Keratinocyte (primary cell): ENCODE results near the gene RHOU. TPM values are rescaled to one million over a fixed set of nuclear protein-coding genes. Genes with fewer than 3 reads are reported as not detected.

Source experiments
- DNase-seq: peaks from one replicate; pipeline ENCODE4 v3.0.0-alpha.2; 2011; ENCODE audit warnings: low read depth, missing footprints, low spot score
- FAIRE-seq: peaks from 2 replicates; lab custom pipeline; 2011; peaks lifted over from hg19 to GRCh38; lab: Jason Lieb, UNC
- H2AFZ ChIP-seq: 2 replicates; pipeline ENCODE4 v1.6.0; 2012; ENCODE audit warnings: low read length, control low read depth, inconsistent platforms; ENCODE audit not compliant: control insufficient read depth
- H3K27ac ChIP-seq: 2 replicates; pipeline ENCODE4 v1.5.1; 2011; ENCODE audit warnings: low read length; ENCODE audit not compliant: control insufficient read depth, insufficient read depth
- H3K27me3 ChIP-seq: 3 replicates; pipeline ENCODE4 v1.6.0; 2011; ENCODE audit warnings: low read length; ENCODE audit not compliant: control insufficient read depth, insufficient read depth; ENCODE audit errors: extremely low read depth
- H3K36me3 ChIP-seq, 2 experiments: 2 replicates in 1 of 2; 3 replicates in 1 of 2; pipeline ENCODE4 v1.5.1; 2011; ENCODE audit warnings: low read length in 2 of 2, mild to moderate bottlenecking in 1 of 2; ENCODE audit not compliant: control insufficient read depth in 2 of 2, insufficient read depth in 2 of 2; ENCODE audit errors: extremely low read depth in 1 of 2
- H3K4me1 ChIP-seq: 3 replicates; pipeline ENCODE4 v1.5.1; 2011; ENCODE audit warnings: low read length; ENCODE audit not compliant: control insufficient read depth, insufficient read depth; ENCODE audit errors: extremely low read depth
- H3K4me2 ChIP-seq: 3 replicates; pipeline ENCODE4 v1.6.0; 2011; ENCODE audit warnings: low read depth, low read length; ENCODE audit not compliant: control insufficient read depth, insufficient read depth; ENCODE audit errors: extremely low read depth
- H3K4me3 ChIP-seq, 3 experiments: fragments of 200-600 bp in 1 of 3; sonication (generic) in 1 of 3; 2 replicates in 2 of 3; 3 replicates in 1 of 3; pipeline ENCODE4 v1.5.1; 2011 to 2016; ENCODE audit warnings: low read length in 3 of 3, mild to moderate bottlenecking in 3 of 3, control low read depth in 2 of 3, inconsistent platforms in 1 of 3, low read depth in 1 of 3, mixed read lengths in 1 of 3, mixed run types in 1 of 3, moderate library complexity in 1 of 3; ENCODE audit not compliant: control insufficient read depth in 2 of 3, insufficient read depth in 2 of 3; ENCODE audit errors: extremely low read depth in 1 of 3
- H3K79me2 ChIP-seq: 2 replicates; pipeline ENCODE4 v1.6.0; 2012; ENCODE audit warnings: low read length; ENCODE audit not compliant: control insufficient read depth, insufficient read depth
- H3K9ac ChIP-seq: 3 replicates; pipeline ENCODE4 v1.6.0; 2011; ENCODE audit warnings: low read length; ENCODE audit not compliant: control insufficient read depth, insufficient read depth; ENCODE audit errors: extremely low read depth
- H3K9me1 ChIP-seq: 3 replicates; pipeline ENCODE4 v1.6.0; 2011; ENCODE audit warnings: low read length; ENCODE audit not compliant: control insufficient read depth, insufficient read depth; ENCODE audit errors: extremely low read depth
- H3K9me3 ChIP-seq: 2 replicates; pipeline ENCODE4 v1.5.1; 2012; ENCODE audit warnings: low read depth, low read length; ENCODE audit not compliant: control insufficient read depth
- H4K20me1 ChIP-seq: 3 replicates; pipeline ENCODE4 v1.6.0; 2011; ENCODE audit warnings: low read length; ENCODE audit not compliant: control insufficient read depth, insufficient read depth; ENCODE audit errors: extremely low read depth
- EZH2 ChIP-seq: IDR thresholded peaks from one replicate; pipeline ENCODE4 v1.6.1; 2012; ENCODE audit warnings: inconsistent platforms, mild to moderate bottlenecking, low read length, moderate library complexity
- dilution Hi-C: fragments of 300-500 bp; cut with MboI; formaldehyde crosslinking; loops from one replicate; pipeline ENCODE4 v1.7.0; 2020; ENCODE audit warnings: low sequenced_read_pairs; ENCODE audit not compliant: extremely low pct_ligation_motif_present
- polyA plus RNA-seq, 5 experiments: library from polyadenylated mRNA; depleted of rRNA in 3 of 5; stranded (reverse) in 3 of 5; stranded (forward) in 1 of 5; unstranded in 1 of 5; fragments of >200 nt; gene quantifications; 1 replicate in 1 of 5; 2 replicates in 3 of 5; 3 replicates in 1 of 5; pipeline versions ENCODE4 v1.2.1 to v1.2.3, GENCODE V29; 2011 to 2012; ENCODE audit warnings: missing spikeins in 2 of 5, low read depth in 1 of 5, low replicate concordance in 1 of 5
- TF ChIP-seq, protein P1 (sequence below), 3 experiments: IDR thresholded peaks in 1 of 3; conservative IDR thresholded peaks in 1 of 3; optimal IDR thresholded peaks in 1 of 3; 2 replicates in 2 of 3; 3 replicates in 1 of 3; pipeline versions ENCODE3 to v1.5.1; 2011; ENCODE audit warnings: low read length in 3 of 3, mild to moderate bottlenecking in 3 of 3, moderate library complexity in 2 of 3, control low read depth in 1 of 3, inconsistent platforms in 1 of 3; ENCODE audit not compliant: insufficient read depth in 2 of 3; ENCODE audit errors: extremely low read depth in 1 of 3

RHOU gene
- polyA plus RNA-seq, 1 donor (not counting 4 experiments of a cell fraction or from before 2014, with no cell fraction given), result 0.29 TPM

DNA sequence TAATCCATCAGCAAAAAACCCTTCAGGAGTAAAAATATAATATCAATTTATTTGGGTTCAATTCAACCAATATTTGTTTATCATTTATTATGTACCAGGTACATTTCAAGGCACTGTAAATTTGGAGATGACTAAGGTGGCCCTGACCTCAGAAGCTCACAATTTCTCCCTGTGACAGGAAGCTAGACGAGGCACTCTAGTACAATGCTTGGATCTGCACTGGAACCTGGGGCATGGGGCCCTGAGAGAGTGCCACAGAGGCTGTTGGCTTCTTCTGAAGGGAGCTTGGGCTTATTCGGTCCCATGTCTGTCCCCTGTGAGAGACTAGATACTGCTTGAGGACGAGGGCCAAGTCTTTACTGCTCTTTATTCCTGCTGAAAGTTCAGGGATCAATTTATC is 31.5 kb downstream of the RHOU start:
- no peaks in the 10 kb centered on the region for H4K20me1 ChIP-seq
- H3K9me3 ChIP-seq, result no peaks in the 10 kb centered on the region
- H3K79me2 ChIP-seq, result no peaks in the 10 kb centered on the region
- H3K36me3 ChIP-seq, result no peaks in the 10 kb centered on the region
- no peak overlapping the region for H2AFZ ChIP-seq
- no peak overlapping the region for H3K4me3 ChIP-seq
- no peaks in the 10 kb centered on the region for H3K4me1 ChIP-seq
- H3K27me3 ChIP-seq, result peaks cover 8% of the 10 kb centered on the region
- H3K9ac ChIP-seq, result no peak overlapping the region
- H3K4me2 ChIP-seq, result no peak overlapping the region
- H3K9me1 ChIP-seq, result no peaks in the 10 kb centered on the region
- dilution Hi-C loops, result no loop called here
- no peak overlapping the region for H3K27ac ChIP-seq
- DNase-seq, result no peak
- FAIRE-seq, result no peak
- TF ChIP-seq, protein P1, sequence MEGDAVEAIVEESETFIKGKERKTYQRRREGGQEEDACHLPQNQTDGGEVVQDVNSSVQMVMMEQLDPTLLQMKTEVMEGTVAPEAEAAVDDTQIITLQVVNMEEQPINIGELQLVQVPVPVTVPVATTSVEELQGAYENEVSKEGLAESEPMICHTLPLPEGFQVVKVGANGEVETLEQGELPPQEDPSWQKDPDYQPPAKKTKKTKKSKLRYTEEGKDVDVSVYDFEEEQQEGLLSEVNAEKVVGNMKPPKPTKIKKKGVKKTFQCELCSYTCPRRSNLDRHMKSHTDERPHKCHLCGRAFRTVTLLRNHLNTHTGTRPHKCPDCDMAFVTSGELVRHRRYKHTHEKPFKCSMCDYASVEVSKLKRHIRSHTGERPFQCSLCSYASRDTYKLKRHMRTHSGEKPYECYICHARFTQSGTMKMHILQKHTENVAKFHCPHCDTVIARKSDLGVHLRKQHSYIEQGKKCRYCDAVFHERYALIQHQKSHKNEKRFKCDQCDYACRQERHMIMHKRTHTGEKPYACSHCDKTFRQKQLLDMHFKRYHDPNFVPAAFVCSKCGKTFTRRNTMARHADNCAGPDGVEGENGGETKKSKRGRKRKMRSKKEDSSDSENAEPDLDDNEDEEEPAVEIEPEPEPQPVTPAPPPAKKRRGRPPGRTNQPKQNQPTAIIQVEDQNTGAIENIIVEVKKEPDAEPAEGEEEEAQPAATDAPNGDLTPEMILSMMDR (optimal IDR thresholded peaks at IDR 0.05 in 1 of 3, IDR thresholded peaks at IDR 0.05 in 1 of 3, conservative IDR thresholded peaks at IDR 0.05 in 1 of 3; ENCODE audit: extremely low read depth in 1 of 3, insufficient read depth in 2 of 3, low read length in 3 of 3), result no peak
- TF ChIP-seq EZH2, result no peak

DNA sequence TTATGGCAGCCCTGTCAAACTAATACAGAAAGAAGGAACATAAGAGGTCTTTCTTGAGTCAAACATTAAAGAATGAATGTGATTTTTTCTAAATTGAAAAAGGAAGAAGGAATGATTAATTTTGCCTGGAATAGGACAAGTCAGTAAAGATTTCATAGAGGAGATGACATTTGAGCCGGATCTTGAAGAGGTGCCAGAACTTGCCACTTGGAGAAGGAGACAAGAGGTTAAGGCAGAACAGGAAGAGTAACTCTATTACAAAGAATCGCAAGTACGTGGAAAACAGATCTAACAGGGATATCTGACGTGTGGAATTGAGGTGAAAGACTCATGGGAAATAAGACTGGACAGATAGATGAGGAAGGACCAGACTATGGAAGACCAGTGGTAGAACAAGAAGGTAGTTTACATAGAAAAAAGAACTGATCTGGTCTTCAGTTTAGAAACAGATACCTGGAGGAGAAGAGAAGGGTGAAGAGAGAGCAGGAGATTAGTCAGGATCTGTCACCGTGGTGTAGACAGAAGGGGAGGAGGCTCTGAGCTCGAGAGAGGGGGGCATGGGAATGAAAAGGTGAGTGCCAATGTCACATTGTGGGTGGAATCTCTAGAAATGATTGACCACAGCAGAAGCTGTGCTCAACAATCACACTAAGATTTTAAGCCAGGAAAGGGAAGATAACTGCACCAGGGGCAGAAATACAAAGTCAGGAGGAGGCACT is 32.5 kb downstream of the RHOU start:
- Histone ChIP-seq H3K4me3 (no peak overlapping the region), H3K79me2 (no peaks in the 10 kb centered on the region), H4K20me1 (no peaks in the 10 kb centered on the region), H3K27me3 (peaks cover 8% of the 10 kb centered on the region), H3K9ac (no peak overlapping the region), H3K4me2 (no peak overlapping the region), H3K9me3 (no peaks in the 10 kb centered on the region), H3K27ac (no peak overlapping the region), H3K36me3 (no peaks in the 10 kb centered on the region), H3K4me1 (no peaks in the 10 kb centered on the region), H3K9me1 (no peaks in the 10 kb centered on the region), H2AFZ (no peak overlapping the region)
- no peak for DNase-seq
- no peak for FAIRE-seq
- dilution Hi-C loops, result no loop called here
- TF ChIP-seq, protein P1 (optimal IDR thresholded peaks at IDR 0.05 in 1 of 3, IDR thresholded peaks at IDR 0.05 in 1 of 3, conservative IDR thresholded peaks at IDR 0.05 in 1 of 3; ENCODE audit: extremely low read depth in 1 of 3, insufficient read depth in 2 of 3, low read length in 3 of 3), result no peak
- no peak for TF ChIP-seq EZH2
